HEK293T (cell line): ENCODE results near the gene ILKAP.

Source experiments
- CTCF ChIA-PET: fragments of 350-600 bp; formaldehyde crosslinking; extraction: SDS; loops from one replicate; lab custom pipeline; 2021; ENCODE audit warnings: antibody characterized with exemption, inconsistent platforms; lab: Yijun Ruan, JAX
- POLR2A ChIA-PET: fragments of 350-600 bp; formaldehyde crosslinking; extraction: SDS; loops from one replicate; lab custom pipeline; 2020; ENCODE audit warnings: antibody characterized with exemption, inconsistent platforms; lab: Yijun Ruan, JAX
- DNase-seq: peaks from one replicate; pipeline ENCODE4 v3.0.0; 2012; ENCODE audit warnings: mixed read lengths; ENCODE audit errors: extremely low spot score
- ARNT ChIP-seq: fragments of 450-650 bp; IDR thresholded peaks from 2 replicates; pipeline ENCODE4 v1.6.1; 2017; ENCODE audit warnings: mild to moderate bottlenecking
- BHLHE40 ChIP-seq: fragments of 450-650 bp; IDR thresholded peaks from 2 replicates; pipeline ENCODE4 v1.6.1; 2016; ENCODE audit warnings: mild to moderate bottlenecking, moderate library complexity, borderline replicate concordance
- CTBP1 ChIP-seq: fragments of 450-650 bp; IDR thresholded peaks from 2 replicates; pipeline ENCODE4 v1.6.1; 2016; ENCODE audit warnings: borderline replicate concordance
- ELF4 ChIP-seq: fragments of 450-650 bp; IDR thresholded peaks from 2 replicates; pipeline ENCODE4 v1.6.1; 2017; ENCODE audit warnings: antibody characterized with exemption
- FOXA1 ChIP-seq: fragments of 450-650 bp; IDR thresholded peaks from 2 replicates; pipeline ENCODE4 v1.6.1; 2016; ENCODE audit warnings: mild to moderate bottlenecking
- FOXK2 ChIP-seq: fragments of 450-650 bp; IDR thresholded peaks from 2 replicates; pipeline ENCODE4 v1.6.1; 2016; ENCODE audit warnings: mild to moderate bottlenecking
- FOXM1 ChIP-seq: fragments of 450-650 bp; IDR thresholded peaks from 2 replicates; pipeline ENCODE4 v1.6.1; 2017; ENCODE audit warnings: mild to moderate bottlenecking, borderline replicate concordance
- HDGF ChIP-seq: fragments of 450-650 bp; IDR thresholded peaks from 2 replicates; pipeline ENCODE4 v1.6.1; 2017; ENCODE audit warnings: antibody characterized with exemption, borderline replicate concordance
- L3MBTL2 ChIP-seq: fragments of 450-650 bp; conservative IDR thresholded peaks from 2 replicates; pipeline ENCODE4 v1.6.1; 2016; ENCODE audit warnings: mild to moderate bottlenecking
- LEF1 ChIP-seq: fragments of 450-650 bp; IDR thresholded peaks from 2 replicates; pipeline ENCODE4 v1.6.1; 2017; ENCODE audit warnings: mild to moderate bottlenecking, borderline replicate concordance
- NFRKB ChIP-seq: fragments of 450-650 bp; IDR thresholded peaks from 2 replicates; pipeline ENCODE4 v1.6.1; 2016; ENCODE audit warnings: mild to moderate bottlenecking, moderate library complexity
- SP1 ChIP-seq: fragments of 450-650 bp; IDR thresholded peaks from 2 replicates; pipeline ENCODE4 v1.6.1; 2017
- SUZ12 ChIP-seq: fragments of 450-650 bp; IDR thresholded peaks from 2 replicates; pipeline ENCODE4 v1.6.1; 2016; ENCODE audit warnings: mild to moderate bottlenecking
- TARDBP ChIP-seq: fragments of 450-650 bp; IDR thresholded peaks from 2 replicates; pipeline ENCODE4 v1.6.1; 2016
- ZNF384 ChIP-seq: fragments of 450-650 bp; IDR thresholded peaks from 2 replicates; pipeline ENCODE4 v1.6.1; 2016
- TF ChIP-seq, protein P1 (sequence below): fragments of 450-650 bp; IDR thresholded peaks from 2 replicates; pipeline ENCODE4 v1.6.1; 2016

The ILKAP gene

DNA sequence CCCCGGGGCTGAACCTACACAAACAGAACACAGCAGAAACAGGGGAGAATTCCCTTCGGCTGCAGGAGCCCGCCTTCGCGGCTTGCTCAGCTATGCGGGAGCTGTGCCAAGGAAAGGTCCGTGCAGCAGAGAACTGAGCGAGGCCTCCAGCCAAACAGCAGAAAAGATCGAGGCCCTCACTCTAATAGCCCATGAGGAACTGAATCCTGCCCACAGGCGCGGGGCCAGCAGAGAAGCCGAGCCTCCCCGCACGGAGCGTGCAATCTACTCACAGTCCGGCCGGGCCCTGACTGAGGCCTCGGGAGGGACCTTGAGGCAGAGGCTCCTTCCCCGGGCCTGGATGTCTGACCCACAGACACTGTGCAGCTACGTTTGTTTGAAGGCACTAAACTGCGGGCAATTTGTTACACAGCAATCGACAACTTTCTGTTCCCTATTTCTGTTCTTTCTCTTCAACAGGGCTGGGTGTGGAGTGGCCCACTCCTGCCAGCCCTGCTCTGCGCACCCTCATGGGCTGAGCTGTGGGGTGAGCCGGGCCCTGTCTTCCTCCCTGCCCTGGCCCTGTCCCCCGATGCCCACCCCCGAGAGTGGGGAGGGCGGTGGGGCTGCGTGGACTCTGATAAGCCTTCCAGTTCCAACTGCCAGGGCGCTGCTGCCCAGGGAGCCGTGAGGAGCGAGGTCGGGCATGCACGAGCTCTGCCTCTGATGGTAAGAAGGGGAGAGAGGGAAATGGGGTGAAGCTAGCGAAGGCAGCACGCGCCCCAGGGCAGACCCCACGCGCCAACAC is 22.6 kb upstream of the ILKAP start:
- POLR2A ChIA-PET = no interaction called here

DNA sequence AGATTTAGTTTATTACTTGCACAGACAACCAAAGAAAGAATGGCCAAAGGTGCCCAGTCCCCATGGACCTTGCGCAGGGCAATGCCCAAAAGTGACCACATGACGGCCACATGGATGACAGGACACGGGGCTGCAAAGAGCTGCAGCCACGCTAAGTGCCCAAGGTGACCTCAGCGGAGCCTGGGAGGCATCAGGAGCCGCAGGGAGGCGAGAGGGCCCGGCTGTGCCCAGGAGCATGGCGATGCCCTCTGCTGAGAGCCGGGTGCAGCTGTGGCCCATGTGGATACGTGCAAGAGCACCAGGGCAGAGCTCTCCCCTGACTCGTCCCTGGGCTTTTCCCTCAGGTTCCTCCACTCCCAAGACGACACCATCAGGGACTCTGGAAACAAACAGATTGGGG is 21.6 kb upstream of the ILKAP start:
- DNase-seq = no peak
- CTCF ChIA-PET = no interaction called here
- POLR2A ChIA-PET = no interaction called here
- TF ChIP-seq, protein P1, sequence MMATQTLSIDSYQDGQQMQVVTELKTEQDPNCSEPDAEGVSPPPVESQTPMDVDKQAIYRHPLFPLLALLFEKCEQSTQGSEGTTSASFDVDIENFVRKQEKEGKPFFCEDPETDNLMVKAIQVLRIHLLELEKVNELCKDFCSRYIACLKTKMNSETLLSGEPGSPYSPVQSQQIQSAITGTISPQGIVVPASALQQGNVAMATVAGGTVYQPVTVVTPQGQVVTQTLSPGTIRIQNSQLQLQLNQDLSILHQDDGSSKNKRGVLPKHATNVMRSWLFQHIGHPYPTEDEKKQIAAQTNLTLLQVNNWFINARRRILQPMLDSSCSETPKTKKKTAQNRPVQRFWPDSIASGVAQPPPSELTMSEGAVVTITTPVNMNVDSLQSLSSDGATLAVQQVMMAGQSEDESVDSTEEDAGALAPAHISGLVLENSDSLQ = no peak
- no peak for TF ChIP-seq ARNT
- no peak for TF ChIP-seq LEF1
- no peak for TF ChIP-seq L3MBTL2
- no peak for TF ChIP-seq FOXK2
- TF ChIP-seq ELF4 = no peak
- TF ChIP-seq CTBP1 = no peak
- TF ChIP-seq ZNF384 = no peak
- TF ChIP-seq SUZ12 = no peak
- TF ChIP-seq BHLHE40 = no peak
- no peak for TF ChIP-seq FOXA1

More for the DNA sequence above, 22.6 kb upstream of the ILKAP start:
- no peak for DNase-seq
- TF ChIP-seq TARDBP = no peak
- no peak for TF ChIP-seq LEF1
- no peak for TF ChIP-seq SUZ12
- CTCF ChIA-PET = no interaction called here

DNA sequence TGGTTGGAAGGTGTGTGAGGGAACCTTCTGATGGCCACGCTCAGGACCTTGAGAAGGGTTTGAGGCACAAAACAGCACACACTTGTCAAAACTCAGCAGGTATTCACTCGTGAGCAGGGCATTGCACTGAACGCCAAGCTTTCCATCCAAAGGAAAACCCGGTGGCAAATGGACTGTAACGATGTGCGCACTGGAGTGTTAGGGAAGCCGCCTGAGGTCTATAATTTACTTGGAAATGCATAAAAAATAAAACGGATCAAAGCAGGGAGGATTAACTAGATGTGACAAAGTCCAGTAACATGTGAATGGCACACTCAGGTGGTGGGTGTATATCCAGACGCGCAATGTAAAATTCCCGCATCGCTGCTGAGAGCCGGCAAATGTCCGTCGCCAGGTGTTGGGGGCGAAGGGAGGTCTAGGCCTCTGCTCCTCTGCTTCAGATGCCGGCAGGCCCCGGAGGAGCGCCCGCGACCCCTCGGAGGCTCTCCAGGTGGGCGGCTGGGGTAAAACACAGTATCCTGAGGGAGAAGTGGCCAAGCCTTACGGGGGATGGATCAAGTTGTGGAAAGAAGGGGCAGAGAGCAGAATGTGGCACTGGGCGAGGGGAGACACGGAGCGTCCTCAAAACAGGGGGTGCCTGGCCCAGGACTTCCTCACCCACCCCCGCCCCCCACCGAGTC is 21.0 kb upstream of the ILKAP start:
- no peak for TF ChIP-seq FOXM1
- no peak for TF ChIP-seq ARNT
- no peak for TF ChIP-seq ZNF384
- no peak for TF ChIP-seq NFRKB
- TF ChIP-seq, protein P1 = no peak
- TF ChIP-seq TARDBP = no peak
- TF ChIP-seq BHLHE40 = no peak
- TF ChIP-seq SUZ12 = no peak
- no peak for TF ChIP-seq SP1
- TF ChIP-seq FOXA1 = no peak
- no peak for TF ChIP-seq HDGF
- TF ChIP-seq L3MBTL2 = no peak
- no peak for TF ChIP-seq CTBP1
- ChIA-PET CTCF (no interaction called here), POLR2A (no interaction called here)
- no peak for DNase-seq

DNA sequence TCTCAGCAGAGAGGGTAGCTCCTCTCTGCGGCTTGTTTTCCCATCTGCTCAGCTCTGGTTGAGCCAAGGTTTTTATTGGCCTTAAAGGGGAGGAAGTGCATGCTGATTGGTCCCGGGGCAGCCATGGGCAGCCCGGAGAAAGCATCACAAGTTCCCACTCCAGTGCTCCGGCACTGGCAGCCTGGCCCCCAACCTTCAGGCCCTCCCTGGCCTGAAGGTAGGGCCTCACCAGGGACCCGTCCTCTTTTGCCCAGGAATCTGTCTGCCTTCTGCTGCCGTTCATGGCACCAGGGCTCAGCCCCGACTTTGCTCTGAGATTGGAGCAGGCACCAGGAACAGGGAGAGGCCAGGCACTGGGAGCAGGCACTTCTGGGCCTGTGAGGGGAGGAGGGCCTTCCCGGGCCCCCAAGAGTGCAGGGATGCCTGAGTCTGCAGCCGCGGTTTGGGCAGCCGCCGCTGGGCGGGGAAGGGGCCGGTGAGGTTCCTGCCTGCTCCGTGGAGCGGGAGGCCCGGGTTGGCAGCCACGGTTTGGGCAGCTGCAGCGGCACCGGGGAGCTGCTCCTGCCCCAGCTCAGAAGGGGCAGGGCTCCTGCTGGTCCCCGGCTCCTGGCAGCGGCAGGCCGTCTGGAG is 17.5 kb upstream of the ILKAP start:
- CTCF ChIA-PET = no interaction called here
- DNase-seq = no peak
- TF ChIP-seq SUZ12 (no peak), L3MBTL2 (no peak), ELF4 (no peak), ARNT (no peak), BHLHE40 (no peak), HDGF (no peak), SP1 (no peak)
- POLR2A ChIA-PET = interaction anchor here (0.7 to 1.3 kb wide), 2 partner anchors 13 to 41 kb away, joined by 3 to 5 read pairs; no protein-coding TSS in a partner anchor

DNA sequence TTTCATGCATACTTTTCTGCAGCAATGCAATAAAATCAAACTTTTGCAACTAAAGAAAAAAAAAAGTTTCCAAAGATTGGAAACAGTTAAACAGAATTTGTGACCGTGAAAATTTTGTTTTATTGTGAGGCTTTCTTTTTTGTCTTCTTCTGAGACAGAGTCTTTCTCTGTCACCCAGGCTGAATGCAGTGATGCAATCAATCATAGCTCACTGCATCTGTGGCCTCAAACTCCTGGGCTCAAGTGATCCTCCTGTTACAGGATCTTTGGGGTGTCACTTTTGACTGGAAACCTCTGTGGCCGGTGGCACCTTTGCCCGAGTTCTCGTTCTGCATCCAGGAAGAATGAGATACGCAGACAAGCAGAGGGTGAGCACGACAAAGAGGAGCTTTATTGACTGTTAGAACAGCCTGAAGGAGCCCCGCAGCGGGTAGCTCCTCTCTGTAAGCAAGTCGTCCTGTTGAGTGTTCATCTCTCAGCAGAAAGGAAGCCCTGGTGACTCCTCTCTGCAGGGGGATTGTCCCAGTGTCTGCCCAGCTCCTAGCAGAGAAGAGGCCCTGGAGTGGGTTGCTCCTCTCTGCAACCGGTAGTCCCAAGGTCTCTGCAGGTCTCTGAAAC is 16.9 kb upstream of the ILKAP start:
- DNase-seq = no peak
- ChIA-PET CTCF (no interaction called here), POLR2A (interaction anchor here (0.7 to 1.3 kb wide), 3 partner anchors 14 to 40 kb away, joined by 3 to 5 read pairs (median 3); partner anchors contain the start of gene ILKAP)
- TF ChIP-seq, protein P1 = no peak
- TF ChIP-seq ELF4 (no peak), FOXM1 (no peak), ARNT (no peak), BHLHE40 (no peak), SUZ12 (no peak), L3MBTL2 (no peak), HDGF (no peak), CTBP1 (no peak), TARDBP (no peak), FOXA1 (no peak), ZNF384 (no peak), NFRKB (no peak)

DNA sequence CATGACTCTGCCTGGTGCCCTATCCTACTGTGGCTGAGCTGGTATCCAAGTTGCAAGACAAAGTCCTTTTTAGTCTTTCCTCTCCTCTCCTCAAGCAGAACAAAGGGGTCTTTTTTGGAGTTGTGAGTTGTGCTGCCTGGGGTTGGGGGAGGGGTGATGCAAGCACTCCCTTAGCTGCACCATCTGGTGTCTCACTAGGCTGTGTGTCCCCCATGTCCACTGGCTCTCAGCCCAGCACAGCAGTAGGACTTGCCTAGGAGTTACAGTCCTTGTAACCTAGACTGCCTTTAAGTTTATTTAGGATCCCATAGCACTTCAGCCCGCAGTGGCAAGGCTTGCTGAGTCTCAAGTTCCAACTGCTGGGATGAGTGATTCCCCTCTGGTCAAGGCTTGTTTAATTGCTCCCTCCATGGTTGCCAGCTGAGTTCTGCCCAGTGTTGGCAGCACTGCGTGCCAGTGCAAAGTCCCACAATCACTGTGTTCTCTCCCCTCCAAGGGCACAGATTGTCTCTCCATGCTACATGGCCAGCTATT is 13.2 kb upstream of the ILKAP start:
- no peak for DNase-seq
- POLR2A ChIA-PET = interaction anchor here (1.1 kb wide), 1 partner anchor 15 kb away, joined by 4 read pairs; no protein-coding TSS in a partner anchor
- no peak for TF ChIP-seq TARDBP
- no peak for TF ChIP-seq CTBP1
- TF ChIP-seq FOXM1 = no peak
- no peak for TF ChIP-seq HDGF
- TF ChIP-seq LEF1 = no peak
- TF ChIP-seq, protein P1 = no peak
- no peak for TF ChIP-seq BHLHE40
- TF ChIP-seq FOXK2 = no peak
- no peak for TF ChIP-seq L3MBTL2
- no peak for TF ChIP-seq ZNF384
- no peak for TF ChIP-seq ELF4
- no peak for TF ChIP-seq SUZ12
- CTCF ChIA-PET = no interaction called here
